ENCODE measurements around the gene METTL4.

DNA sequence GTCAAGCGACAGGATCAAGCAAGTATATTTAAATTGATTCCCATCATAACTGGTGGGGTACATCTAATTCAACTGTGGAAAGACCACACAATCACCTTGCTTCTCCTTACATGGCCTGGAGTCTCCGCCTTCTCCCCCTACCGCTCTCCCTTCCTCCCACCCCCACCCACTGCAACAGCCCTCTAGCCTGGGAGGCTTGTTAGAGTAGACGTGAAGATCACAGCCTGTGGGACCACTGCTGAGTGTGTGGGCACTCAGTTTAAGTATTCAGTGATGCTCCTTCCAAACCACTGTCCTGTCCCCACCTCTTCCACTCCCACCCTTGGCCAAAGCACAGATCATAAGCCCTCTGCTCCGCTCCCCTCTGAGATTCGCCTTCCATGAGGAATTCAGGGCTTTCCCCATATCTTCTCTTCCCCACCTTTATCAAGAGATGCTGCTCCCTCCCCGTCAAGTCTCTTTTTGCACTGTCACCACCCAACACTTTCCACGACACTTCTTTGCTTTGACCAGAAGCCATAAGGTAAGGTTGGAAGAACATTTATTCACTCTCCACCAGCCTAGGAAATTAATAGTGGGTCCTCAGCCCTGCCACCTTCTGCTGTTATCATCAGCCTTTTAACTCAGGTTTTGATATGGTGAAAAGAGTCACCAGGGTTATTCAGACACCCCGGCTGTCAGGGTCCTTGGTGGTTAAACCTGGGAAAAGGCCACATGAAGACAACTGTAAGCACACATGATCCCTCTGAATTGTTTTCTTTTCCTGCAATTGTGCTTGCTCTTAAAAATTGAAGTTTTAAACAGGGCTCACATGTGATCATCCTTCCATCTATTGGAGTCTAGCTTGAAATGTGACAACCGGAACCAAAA lies 1.7 kb downstream of the METTL4 start:
- no peak for TF ChIP-seq CTCF (IDR thresholded peaks at IDR 0.05; ENCODE audit: insufficient read depth, low read length)
- TF ChIP-seq POLR2AphosphoS5 (IDR thresholded peaks at IDR 0.05; ENCODE audit: low read depth), result no peak
- no peak for TF ChIP-seq SPI1 (IDR thresholded peaks at IDR 0.05; ENCODE audit: borderline replicate concordance, low read depth)
